Chondrocyte (in vitro differentiated cells): ENCODE results near the gene COL18A1. TPM values are rescaled to one million over a fixed set of nuclear protein-coding genes. Genes with fewer than 3 reads are reported as not detected.
"Not testable (repeated sequence)": the region's sequence is repeated elsewhere in the genome, so short reads cannot be mapped to it uniquely, and the experiment has no call there.

ENCODE experiments used
- DNase-seq: peaks from one replicate; pipeline ENCODE4 v3.0.0; 2021; ENCODE audit warnings: mixed read lengths, low spot score
- H3K27ac Mint-ChIP-seq: one replicate; pipeline ENCODE4 v1.8.0; 2021; ENCODE audit warnings: mild to moderate bottlenecking, moderate library complexity, mixed read lengths; ENCODE audit not compliant: unreplicated experiment
- H3K27me3 Mint-ChIP-seq: 2 replicates; pipeline ENCODE4 v1.8.0; 2021; ENCODE audit warnings: low read depth, mixed read lengths
- H3K36me3 Mint-ChIP-seq: 2 replicates; pipeline ENCODE4 v1.8.0; 2021; ENCODE audit warnings: low read depth, mixed read lengths
- H3K4me1 Mint-ChIP-seq: 2 replicates; pipeline ENCODE4 v1.8.0; 2021; ENCODE audit warnings: low read depth, mild to moderate bottlenecking, mixed read lengths
- H3K4me3 Mint-ChIP-seq: one replicate; pipeline ENCODE4 v1.8.0; 2021; ENCODE audit warnings: mild to moderate bottlenecking, moderate library complexity, mixed read lengths; ENCODE audit not compliant: unreplicated experiment
- H3K9me3 Mint-ChIP-seq: 2 replicates; pipeline ENCODE4 v1.8.0; 2021; ENCODE audit warnings: low read depth, mixed read lengths
- total RNA-seq: library from RNA; stranded (reverse); gene quantifications from 3 replicates; pipeline ENCODE4 v1.2.1, GENCODE V29; 2021
- TF ChIP-seq, protein P1 (sequence below): fragments of 200-600 bp; sonication (generic); IDR thresholded peaks from 2 replicates; pipeline ENCODE4 v1.5.0; 2021; ENCODE audit warnings: antibody characterized with exemption, mild to moderate bottlenecking, moderate library complexity

COL18A1 gene
- total RNA-seq, 1 donor from 2014 or later = 616 TPM

DNA sequence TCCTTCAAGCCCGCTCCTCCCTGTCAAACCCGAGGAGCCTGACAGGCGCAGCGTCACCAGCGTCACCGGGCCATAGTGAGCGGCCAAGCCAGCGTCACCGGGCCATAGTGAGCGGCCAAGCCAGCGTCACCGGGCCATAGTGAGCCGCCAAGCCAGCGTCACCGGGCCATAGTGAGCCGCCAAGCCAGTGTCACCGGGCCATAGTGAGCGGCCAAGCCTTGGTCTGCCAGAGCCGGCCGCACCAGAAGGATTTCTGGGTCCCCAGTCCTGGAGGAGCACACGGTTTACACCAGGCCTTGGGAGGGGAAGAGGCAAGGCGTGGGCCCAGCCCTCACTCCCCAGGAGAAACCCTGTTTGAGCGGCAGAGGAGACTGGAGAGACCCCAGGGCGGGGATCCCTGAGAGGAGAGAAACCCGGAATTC lies 39.8 kb upstream of the COL18A1 start:
- no peaks in the 10 kb centered on the region for H3K27me3 Mint-ChIP-seq

DNA sequence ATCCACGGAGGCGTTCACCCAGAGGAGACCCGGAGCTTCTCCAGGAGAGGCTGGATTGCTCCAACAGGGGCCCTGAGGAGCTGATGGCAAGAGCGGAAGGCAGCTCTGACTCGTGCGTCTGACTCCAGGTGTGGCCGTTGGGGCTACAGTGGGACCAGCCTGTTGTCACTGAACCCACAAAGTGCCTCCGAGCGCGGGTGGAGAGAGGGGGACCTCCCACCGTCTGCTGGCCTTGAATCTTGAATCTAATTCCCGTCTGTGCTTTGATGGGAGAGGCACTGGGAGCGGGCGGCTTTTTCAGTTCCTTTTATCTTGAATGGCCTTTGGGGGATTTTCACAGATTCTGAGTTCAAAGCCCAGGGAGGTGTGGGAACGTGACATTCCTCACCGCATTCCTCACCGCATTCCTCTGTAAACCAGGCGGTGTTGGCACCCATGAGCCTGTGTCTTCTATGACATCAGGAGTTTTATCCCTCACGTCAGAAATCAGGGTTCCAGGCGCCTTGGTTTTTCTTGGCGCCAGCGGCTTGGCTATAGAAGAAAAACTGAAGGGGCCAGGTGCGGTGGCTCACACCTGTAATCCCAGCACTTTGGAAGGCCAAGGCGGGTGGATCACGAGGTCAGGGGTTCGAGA lies 39.2 kb upstream of the COL18A1 start:
- no peak overlapping the region for H3K4me3 Mint-ChIP-seq
- no peaks in the 10 kb centered on the region for H3K27me3 Mint-ChIP-seq
- DNase-seq = peak; percentile 76
- TF ChIP-seq, protein P1, sequence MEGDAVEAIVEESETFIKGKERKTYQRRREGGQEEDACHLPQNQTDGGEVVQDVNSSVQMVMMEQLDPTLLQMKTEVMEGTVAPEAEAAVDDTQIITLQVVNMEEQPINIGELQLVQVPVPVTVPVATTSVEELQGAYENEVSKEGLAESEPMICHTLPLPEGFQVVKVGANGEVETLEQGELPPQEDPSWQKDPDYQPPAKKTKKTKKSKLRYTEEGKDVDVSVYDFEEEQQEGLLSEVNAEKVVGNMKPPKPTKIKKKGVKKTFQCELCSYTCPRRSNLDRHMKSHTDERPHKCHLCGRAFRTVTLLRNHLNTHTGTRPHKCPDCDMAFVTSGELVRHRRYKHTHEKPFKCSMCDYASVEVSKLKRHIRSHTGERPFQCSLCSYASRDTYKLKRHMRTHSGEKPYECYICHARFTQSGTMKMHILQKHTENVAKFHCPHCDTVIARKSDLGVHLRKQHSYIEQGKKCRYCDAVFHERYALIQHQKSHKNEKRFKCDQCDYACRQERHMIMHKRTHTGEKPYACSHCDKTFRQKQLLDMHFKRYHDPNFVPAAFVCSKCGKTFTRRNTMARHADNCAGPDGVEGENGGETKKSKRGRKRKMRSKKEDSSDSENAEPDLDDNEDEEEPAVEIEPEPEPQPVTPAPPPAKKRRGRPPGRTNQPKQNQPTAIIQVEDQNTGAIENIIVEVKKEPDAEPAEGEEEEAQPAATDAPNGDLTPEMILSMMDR = no peak
- H3K36me3 Mint-ChIP-seq = no peaks in the 10 kb centered on the region
- peaks cover 76% of the 10 kb centered on the region for H3K4me1 Mint-ChIP-seq
- H3K9me3 Mint-ChIP-seq = no peaks in the 10 kb centered on the region
- H3K27ac Mint-ChIP-seq = peak overlapping the region; percentile 97

More for the DNA sequence above, 39.8 kb upstream of the COL18A1 start:
- peaks cover 76% of the 10 kb centered on the region for H3K4me1 Mint-ChIP-seq
- no peaks in the 10 kb centered on the region for H3K36me3 Mint-ChIP-seq
- H3K4me3 Mint-ChIP-seq = no peak overlapping the region
- TF ChIP-seq, protein P1 = no peak
- H3K9me3 Mint-ChIP-seq = no peaks in the 10 kb centered on the region
- H3K27ac Mint-ChIP-seq = peak overlapping the region; percentile 97
- no peak for DNase-seq

DNA sequence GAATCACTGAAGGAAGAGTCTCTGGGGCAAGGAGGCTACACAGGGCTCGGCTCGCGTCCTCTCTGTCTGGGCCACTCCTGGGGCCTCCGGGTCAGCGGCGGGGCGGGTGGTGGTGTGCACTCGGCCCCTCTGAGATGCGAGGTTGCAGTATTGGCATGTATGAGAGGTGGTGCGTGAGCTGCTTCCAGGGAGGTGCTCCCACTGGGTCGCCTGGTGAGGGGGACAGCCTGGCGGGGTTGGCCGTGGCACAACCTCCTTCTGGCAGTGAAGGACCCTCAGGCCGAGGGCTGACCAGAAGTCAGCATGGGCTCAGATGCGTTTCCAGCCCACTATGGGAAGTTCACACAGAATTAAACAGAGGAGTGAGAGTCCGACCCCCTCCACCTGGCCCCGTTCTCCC lies 38.5 kb upstream of the COL18A1 start:
- TF ChIP-seq, protein P1 = no peak
- H3K27me3 Mint-ChIP-seq = no peaks in the 10 kb centered on the region
- no peaks in the 10 kb centered on the region for H3K9me3 Mint-ChIP-seq
- peak; percentile 67 for DNase-seq
- no peaks in the 10 kb centered on the region for H3K36me3 Mint-ChIP-seq
- no peak overlapping the region for H3K4me3 Mint-ChIP-seq
- H3K27ac Mint-ChIP-seq = peak overlapping the region; percentile 97
- peaks cover 68% of the 10 kb centered on the region for H3K4me1 Mint-ChIP-seq

DNA sequence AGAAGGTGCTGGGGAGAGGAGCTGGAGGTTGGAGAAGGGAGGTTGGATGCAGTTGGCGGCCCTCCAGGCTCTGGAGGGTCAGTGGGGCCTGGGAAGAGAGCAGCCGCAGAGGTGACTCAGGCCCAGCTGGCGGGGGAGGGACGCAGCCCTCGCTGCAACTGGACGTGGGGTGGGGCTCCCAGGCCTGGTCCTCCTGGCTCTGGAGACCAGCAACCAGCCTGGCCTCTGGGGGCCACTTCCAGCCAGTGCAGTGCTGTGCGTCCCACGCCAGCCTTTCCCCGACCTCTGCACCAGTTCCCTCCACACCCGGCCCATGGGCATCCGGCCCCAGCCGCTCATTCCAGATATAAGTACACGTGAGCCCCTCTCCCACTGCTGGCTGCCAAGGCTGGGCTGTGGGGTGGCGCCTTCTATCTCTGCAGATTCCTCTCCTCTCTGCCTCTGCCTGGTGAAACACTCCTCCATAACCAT lies 38.0 kb upstream of the COL18A1 start:
- TF ChIP-seq, protein P1 = peak; percentile 45
- no peaks in the 10 kb centered on the region for H3K9me3 Mint-ChIP-seq
- no peak for DNase-seq
- H3K27me3 Mint-ChIP-seq = no peaks in the 10 kb centered on the region
- peaks cover 63% of the 10 kb centered on the region for H3K4me1 Mint-ChIP-seq
- peak overlapping the region; percentile 97 for H3K27ac Mint-ChIP-seq
- no peaks in the 10 kb centered on the region for H3K36me3 Mint-ChIP-seq
- no peak overlapping the region for H3K4me3 Mint-ChIP-seq

DNA sequence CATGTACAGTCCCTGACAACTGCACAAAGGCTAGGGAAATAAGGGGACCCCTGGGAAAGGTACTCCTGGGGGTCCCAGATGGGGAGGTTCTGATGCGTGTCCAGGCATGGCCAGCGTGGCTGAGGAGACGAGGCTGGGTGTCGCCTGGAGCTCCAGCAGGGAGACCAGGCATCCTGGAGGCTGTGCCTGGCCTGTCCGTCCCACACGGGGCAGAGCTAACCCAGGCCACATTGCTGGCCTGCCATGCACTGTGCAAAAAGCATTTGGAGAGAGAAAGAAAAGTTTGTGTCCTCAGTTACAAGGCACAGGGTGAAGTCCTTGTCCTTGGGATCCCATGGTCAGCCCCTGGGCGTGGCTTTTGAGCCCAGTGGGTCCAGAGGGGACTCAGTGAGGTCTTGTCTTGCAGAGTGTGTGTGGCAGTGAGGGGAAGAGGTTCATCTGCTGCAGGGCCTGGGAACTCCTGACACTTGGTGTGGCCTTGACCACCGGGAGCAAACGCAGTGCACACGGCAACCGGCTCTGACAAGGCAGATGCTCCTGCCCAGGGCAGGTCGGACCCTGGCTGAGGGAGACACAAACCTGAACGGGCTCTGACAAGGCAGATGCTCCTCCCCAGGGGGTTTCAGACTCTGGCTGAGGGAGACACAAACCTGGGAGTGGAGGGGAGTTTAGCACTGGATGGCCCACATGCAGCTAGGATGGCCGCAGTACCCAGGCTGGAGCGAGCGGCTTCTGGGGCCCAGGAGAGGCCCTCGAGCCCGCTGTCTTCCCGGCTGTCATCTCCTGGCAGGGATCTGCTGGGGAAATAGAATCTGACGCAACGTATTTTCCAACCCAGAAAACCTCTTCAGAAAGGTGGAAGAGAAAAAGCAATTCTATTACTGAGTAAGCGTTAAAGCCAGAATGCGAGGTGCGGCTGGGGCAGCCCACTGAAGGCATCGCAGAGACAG lies 37.3 kb upstream of the COL18A1 start:
- H3K4me3 Mint-ChIP-seq = no peak overlapping the region
- no peaks in the 10 kb centered on the region for H3K27me3 Mint-ChIP-seq
- peak overlapping the region; percentile 97 for H3K27ac Mint-ChIP-seq
- TF ChIP-seq, protein P1 = peak; percentile 26
- DNase-seq = no peak
- H3K36me3 Mint-ChIP-seq = peaks cover 2% of the 10 kb centered on the region
- peaks cover 60% of the 10 kb centered on the region for H3K4me1 Mint-ChIP-seq
- peaks cover under 1% of the 10 kb centered on the region for H3K9me3 Mint-ChIP-seq

DNA sequence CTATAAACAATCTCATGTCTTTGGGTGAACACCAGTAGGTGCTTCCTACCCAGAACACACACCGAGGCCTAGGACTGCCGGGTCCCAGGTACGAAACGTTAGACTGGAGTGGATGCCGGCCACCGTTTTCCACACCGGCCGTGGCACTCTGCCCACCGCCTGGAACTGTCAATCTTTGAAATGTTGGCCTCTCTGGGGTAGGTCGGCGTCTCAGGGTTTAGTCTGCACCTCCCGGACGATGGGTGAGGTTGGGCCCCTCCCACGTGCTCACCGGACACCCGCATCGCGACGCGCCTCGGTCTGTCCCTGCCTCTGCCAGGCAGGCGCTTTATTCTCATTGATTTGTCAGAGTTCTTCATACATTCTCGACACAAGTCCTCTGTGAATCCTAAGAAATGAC lies 35.9 kb upstream of the COL18A1 start:
- not testable (repeated sequence) for H3K27me3 Mint-ChIP-seq, H3K9me3 Mint-ChIP-seq, DNase-seq, H3K4me3 Mint-ChIP-seq, H3K36me3 Mint-ChIP-seq, H3K27ac Mint-ChIP-seq
- peaks cover 54% of the 10 kb centered on the region for H3K4me1 Mint-ChIP-seq
